Fibroblast of lung (primary cell): ENCODE measurements around the gene KCNK2. TPM values are rescaled to one million over a fixed set of nuclear protein-coding genes. Genes with fewer than 3 reads are reported as not detected.

Experiments
- DNase-seq, 2 donors: peaks; one replicate each; pipeline versions ENCODE4 v3.0.0 to v3.0.0-alpha.2; 2010; ENCODE audit warnings: low read depth in 2 of 2
- H2AFZ ChIP-seq: 2 replicates; pipeline ENCODE4 v1.5.1; 2012; ENCODE audit warnings: low read length, control low read depth, inconsistent platforms
- H3K27ac ChIP-seq: 2 replicates; pipeline ENCODE4 v1.5.1; 2011; ENCODE audit warnings: low read length, control low read depth; ENCODE audit not compliant: insufficient read depth
- H3K27me3 ChIP-seq: 2 replicates; pipeline ENCODE4 v1.5.1; 2011; ENCODE audit warnings: mild to moderate bottlenecking, low read length; ENCODE audit not compliant: control insufficient read depth, insufficient read depth
- H3K36me3 ChIP-seq: 2 replicates; pipeline ENCODE4 v1.5.1; 2011; ENCODE audit warnings: low read length; ENCODE audit not compliant: control insufficient read depth, insufficient read depth
- H3K4me1 ChIP-seq: 2 replicates; pipeline ENCODE4 v1.5.1; 2011; ENCODE audit warnings: low read length; ENCODE audit not compliant: control insufficient read depth, insufficient read depth; ENCODE audit errors: extremely low read depth
- H3K4me2 ChIP-seq: 2 replicates; pipeline ENCODE4 v1.5.1; 2011; ENCODE audit warnings: low read length, control low read depth; ENCODE audit not compliant: insufficient read depth; ENCODE audit errors: extremely low read depth
- H3K4me3 ChIP-seq, 4 experiments: fragments of 200-600 bp in 1 of 4; sonication (generic) in 1 of 4; replicated peaks in 1 of 4; 2 replicates each; pipeline ENCODE4 v1.5.1; 2011 to 2016; ENCODE audit warnings: low read length in 4 of 4, low read depth in 3 of 4, mild to moderate bottlenecking in 3 of 4, control low read depth in 2 of 4, inconsistent platforms in 1 of 4, mixed read lengths in 1 of 4; ENCODE audit not compliant: insufficient read depth in 1 of 4; ENCODE audit errors: control extremely low read depth in 1 of 4
- H3K79me2 ChIP-seq: 2 replicates; pipeline ENCODE4 v1.5.1; 2012; ENCODE audit warnings: mild to moderate bottlenecking, low read length, inconsistent platforms; ENCODE audit not compliant: control insufficient read depth, insufficient read depth
- H3K9ac ChIP-seq: 2 replicates; pipeline ENCODE4 v1.5.1; 2011; ENCODE audit warnings: mild to moderate bottlenecking, low read length, control low read depth; ENCODE audit not compliant: insufficient read depth
- H3K9me3 ChIP-seq: 2 replicates; pipeline ENCODE4 v1.5.1; 2012; ENCODE audit warnings: low read depth, low read length; ENCODE audit not compliant: control insufficient read depth, insufficient read depth
- H4K20me1 ChIP-seq: 2 replicates; pipeline ENCODE4 v1.5.1; 2011; ENCODE audit warnings: low read length; ENCODE audit not compliant: control insufficient read depth, insufficient read depth; ENCODE audit errors: extremely low read depth
- CTCF ChIP-seq, 2 donors: IDR thresholded peaks in 1 of 2; conservative IDR thresholded peaks in 1 of 2; 1 replicate in 1 of 2; 2 replicates in 1 of 2; pipeline ENCODE4 v1.5.1; 2011 to 2012; ENCODE audit warnings: low read length in 2 of 2, control low read depth in 1 of 2, inconsistent platforms in 1 of 2, low read depth in 1 of 2, mild to moderate bottlenecking in 1 of 2
- EZH2 ChIP-seq: IDR thresholded peaks from 2 replicates; pipeline ENCODE4 v1.5.1; 2012; ENCODE audit warnings: low read length, control low read depth, mild to moderate bottlenecking; ENCODE audit errors: missing control alignments
- polyA plus RNA-seq, 2 donors: library from polyadenylated mRNA; depleted of rRNA in 1 of 2; stranded (reverse) in 1 of 2; unstranded in 1 of 2; fragments of >200 nt; gene quantifications; 2 replicates each; pipeline ENCODE4 v1.2.1, GENCODE V29; 2011 to 2012; ENCODE audit warnings: missing spikeins in 1 of 2
- total RNA-seq: library from RNA; depleted of rRNA; stranded (reverse); fragments of >200 nt; gene quantifications from 2 replicates; pipeline ENCODE4 v1.2.1, GENCODE V29; 2014

Gene KCNK2
- total and polyA plus RNA-seq, 2 donors (not counting 1 experiment from before 2014, with no cell fraction given) = 6.4 to 25.6 TPM

GRCh38 chr1:215264649-215265048 lies 182.1 kb downstream of the KCNK2 start:
- Histone ChIP-seq H2AFZ (no peak overlapping the region), H3K27ac (no peak overlapping the region), H3K4me2 (no peak overlapping the region), H4K20me1 (no peaks in the 10 kb centered on the region), H3K27me3 (no peaks in the 10 kb centered on the region), H3K4me3 (no peak overlapping the region), H3K79me2 (no peaks in the 10 kb centered on the region), H3K36me3 (no peaks in the 10 kb centered on the region), H3K9me3 (no peaks in the 10 kb centered on the region), H3K4me1 (no peaks in the 10 kb centered on the region), H3K9ac (no peak overlapping the region)
- no peak for DNase-seq
- TF ChIP-seq CTCF (conservative IDR thresholded peaks at IDR 0.05 in 1 of 2, IDR thresholded peaks at IDR 0.05 in 1 of 2; ENCODE audit: low read depth in 1 of 2, low read length in 2 of 2) (no peak), EZH2 (no peak)

GRCh38 chr1:215267495-215267894 lies 185.0 kb downstream of the KCNK2 start:
- no peak overlapping the region for H3K4me3 ChIP-seq
- H3K4me2 ChIP-seq = no peak overlapping the region
- no peaks in the 10 kb centered on the region for H3K4me1 ChIP-seq
- no peaks in the 10 kb centered on the region for H3K36me3 ChIP-seq
- no peaks in the 10 kb centered on the region for H4K20me1 ChIP-seq
- peak in 1 of 2 donors; percentile 17 for DNase-seq
- H3K27me3 ChIP-seq = no peaks in the 10 kb centered on the region
- H3K9ac ChIP-seq = no peak overlapping the region
- H3K79me2 ChIP-seq = no peaks in the 10 kb centered on the region
- no peak for TF ChIP-seq CTCF (conservative IDR thresholded peaks at IDR 0.05 in 1 of 2, IDR thresholded peaks at IDR 0.05 in 1 of 2; ENCODE audit: low read depth in 1 of 2, low read length in 2 of 2)
- TF ChIP-seq EZH2 = no peak
- H2AFZ ChIP-seq = no peak overlapping the region
- H3K27ac ChIP-seq = no peak overlapping the region
- no peaks in the 10 kb centered on the region for H3K9me3 ChIP-seq

GRCh38 chr1:215269955-215270354 lies 187.4 kb downstream of the KCNK2 start:
- H3K27ac ChIP-seq = no peak overlapping the region
- no peak overlapping the region for H3K9ac ChIP-seq
- H3K27me3 ChIP-seq = no peaks in the 10 kb centered on the region
- H3K36me3 ChIP-seq = no peaks in the 10 kb centered on the region
- H3K4me2 ChIP-seq = no peak overlapping the region
- no peaks in the 10 kb centered on the region for H3K9me3 ChIP-seq
- no peak for DNase-seq
- H2AFZ ChIP-seq = no peak overlapping the region
- no peak for TF ChIP-seq EZH2
- no peak for TF ChIP-seq CTCF (conservative IDR thresholded peaks at IDR 0.05 in 1 of 2, IDR thresholded peaks at IDR 0.05 in 1 of 2; ENCODE audit: low read depth in 1 of 2, low read length in 2 of 2)
- no peaks in the 10 kb centered on the region for H3K79me2 ChIP-seq
- no peaks in the 10 kb centered on the region for H4K20me1 ChIP-seq
- no peaks in the 10 kb centered on the region for H3K4me1 ChIP-seq
- no peak overlapping the region for H3K4me3 ChIP-seq
